ENCODE results near the gene LRPPRC. TPM values are rescaled to one million over a fixed set of nuclear protein-coding genes. Genes with fewer than 3 reads are reported as not detected.

Gene LRPPRC
- total and polyA plus RNA-seq, 2 experiments from 2014 or later: 39.5 to 71.9 TPM

DNA sequence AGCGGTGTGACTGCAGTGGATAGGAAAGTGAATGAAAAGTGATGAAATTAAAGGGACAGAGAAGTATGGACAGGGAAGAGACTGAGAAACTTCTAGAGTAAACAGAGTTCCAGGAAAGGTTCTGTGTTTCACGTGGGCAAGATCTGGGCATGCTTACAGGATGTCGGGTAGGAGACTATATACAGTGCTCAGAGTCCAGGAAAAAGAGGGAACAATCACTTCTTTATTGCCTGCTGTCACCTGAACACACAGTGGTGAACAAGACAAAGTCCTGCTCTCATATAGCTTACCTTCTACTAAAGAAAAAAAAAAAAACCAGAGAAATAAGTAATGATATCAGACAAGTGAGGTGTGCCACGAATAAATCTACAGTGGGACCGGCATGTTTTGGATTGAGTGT lies 2.4 kb downstream of the LRPPRC start:
- Histone ChIP-seq H3K9me3 (ENCODE audit: low read depth) (no peaks in the 10 kb centered on the region), H3K36me3 (peaks cover 3% of the 10 kb centered on the region), H3K27me3 (no peaks in the 10 kb centered on the region), H3K27ac (no peak overlapping the region), H3K4me3 (no peak overlapping the region), H3K4me1 (ENCODE audit: low read depth) (peaks cover 9% of the 10 kb centered on the region)
- DNase-seq (ENCODE audit: low read depth in 1 of 2, low spot score in 1 of 2): no peak
- TF ChIP-seq, protein P1, sequence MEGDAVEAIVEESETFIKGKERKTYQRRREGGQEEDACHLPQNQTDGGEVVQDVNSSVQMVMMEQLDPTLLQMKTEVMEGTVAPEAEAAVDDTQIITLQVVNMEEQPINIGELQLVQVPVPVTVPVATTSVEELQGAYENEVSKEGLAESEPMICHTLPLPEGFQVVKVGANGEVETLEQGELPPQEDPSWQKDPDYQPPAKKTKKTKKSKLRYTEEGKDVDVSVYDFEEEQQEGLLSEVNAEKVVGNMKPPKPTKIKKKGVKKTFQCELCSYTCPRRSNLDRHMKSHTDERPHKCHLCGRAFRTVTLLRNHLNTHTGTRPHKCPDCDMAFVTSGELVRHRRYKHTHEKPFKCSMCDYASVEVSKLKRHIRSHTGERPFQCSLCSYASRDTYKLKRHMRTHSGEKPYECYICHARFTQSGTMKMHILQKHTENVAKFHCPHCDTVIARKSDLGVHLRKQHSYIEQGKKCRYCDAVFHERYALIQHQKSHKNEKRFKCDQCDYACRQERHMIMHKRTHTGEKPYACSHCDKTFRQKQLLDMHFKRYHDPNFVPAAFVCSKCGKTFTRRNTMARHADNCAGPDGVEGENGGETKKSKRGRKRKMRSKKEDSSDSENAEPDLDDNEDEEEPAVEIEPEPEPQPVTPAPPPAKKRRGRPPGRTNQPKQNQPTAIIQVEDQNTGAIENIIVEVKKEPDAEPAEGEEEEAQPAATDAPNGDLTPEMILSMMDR (IDR thresholded peaks at IDR 0.05; ENCODE audit: low read depth, low read length): no peak

DNA sequence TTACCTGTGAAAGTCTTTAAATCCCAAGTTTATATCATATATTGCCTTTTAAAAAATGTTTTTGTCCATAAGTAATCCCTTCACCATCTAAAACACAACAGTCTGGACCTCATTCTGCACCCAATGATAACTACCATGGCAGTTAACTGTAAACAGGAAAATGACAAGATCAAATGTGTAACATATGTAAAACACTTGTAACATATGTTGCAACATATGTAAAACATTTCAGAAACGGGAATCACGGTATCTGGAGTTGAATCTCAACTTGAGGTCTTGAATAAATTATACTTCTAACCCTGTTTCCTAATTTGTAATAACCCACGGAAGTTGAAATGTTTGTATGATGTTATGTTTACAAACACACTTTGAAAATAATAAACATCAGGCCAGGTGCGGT lies 6.2 kb downstream of the LRPPRC start:
- no peaks in the 10 kb centered on the region for H3K9me3 ChIP-seq (ENCODE audit: low read depth)
- TF ChIP-seq, protein P1 (IDR thresholded peaks at IDR 0.05; ENCODE audit: low read depth, low read length): no peak
- H3K27ac ChIP-seq: no peak overlapping the region
- peaks cover 6% of the 10 kb centered on the region for H3K4me1 ChIP-seq (ENCODE audit: low read depth)
- H3K36me3 ChIP-seq: peaks cover 3% of the 10 kb centered on the region
- H3K27me3 ChIP-seq: no peaks in the 10 kb centered on the region
- no peak overlapping the region for H3K4me3 ChIP-seq
- DNase-seq (ENCODE audit: low read depth in 1 of 2, low spot score in 1 of 2): no peak

DNA sequence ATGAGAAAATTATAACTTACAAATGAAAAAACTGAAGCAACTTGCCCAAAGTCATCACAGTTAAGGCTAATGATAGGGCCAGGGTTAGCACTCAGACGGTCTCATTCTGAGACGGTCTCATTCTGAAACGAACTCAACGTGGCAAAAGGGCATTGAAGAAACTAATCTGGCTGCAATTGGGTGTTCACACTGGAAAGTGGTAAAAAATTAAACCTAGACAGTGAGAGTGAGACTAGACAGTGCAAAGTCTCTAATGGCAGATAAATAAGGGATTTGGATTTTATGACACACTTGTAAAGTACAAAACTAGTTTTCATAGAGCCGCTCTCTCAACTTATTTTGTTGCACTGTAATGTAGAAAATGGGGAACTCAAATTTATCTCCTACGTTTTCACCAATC lies 9.2 kb downstream of the LRPPRC start:
- Histone ChIP-seq H3K27me3 (no peaks in the 10 kb centered on the region), H3K27ac (no peak overlapping the region), H3K4me3 (no peak overlapping the region), H3K4me1 (ENCODE audit: low read depth) (no peaks in the 10 kb centered on the region), H3K36me3 (no peaks in the 10 kb centered on the region), H3K9me3 (ENCODE audit: low read depth) (no peaks in the 10 kb centered on the region)
- DNase-seq (ENCODE audit: low read depth in 1 of 2, low spot score in 1 of 2): no peak
- TF ChIP-seq, protein P1 (IDR thresholded peaks at IDR 0.05; ENCODE audit: low read depth, low read length): no peak

DNA sequence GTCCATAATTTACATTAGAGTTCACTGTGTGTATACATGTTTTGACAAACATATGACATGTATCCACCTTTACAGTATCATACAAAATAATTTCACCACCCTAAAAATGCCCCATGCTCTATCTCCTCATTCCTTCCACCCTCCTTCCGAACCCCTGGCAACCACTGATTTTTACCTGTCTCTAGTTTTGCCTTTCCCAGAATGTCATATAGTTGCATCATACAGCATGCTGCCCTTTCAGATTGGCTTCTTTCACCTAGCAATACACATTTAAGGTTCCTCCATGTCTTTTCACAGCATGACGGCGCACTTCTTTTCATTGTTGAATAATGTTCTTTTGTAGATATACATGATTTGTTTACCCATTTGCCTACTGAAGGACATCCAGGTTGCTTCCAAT lies 10.4 kb downstream of the LRPPRC start:
- Histone ChIP-seq H3K4me3 (no peak overlapping the region), H3K9me3 (ENCODE audit: low read depth) (no peaks in the 10 kb centered on the region), H3K4me1 (ENCODE audit: low read depth) (no peaks in the 10 kb centered on the region), H3K27ac (no peak overlapping the region), H3K36me3 (peaks cover 10% of the 10 kb centered on the region), H3K27me3 (no peaks in the 10 kb centered on the region)
- no peak for DNase-seq (ENCODE audit: low read depth in 1 of 2, low spot score in 1 of 2)
- TF ChIP-seq, protein P1 (IDR thresholded peaks at IDR 0.05; ENCODE audit: low read depth, low read length): no peak

- H3K36me3 ChIP-seq: peaks cover 13% of the 10 kb centered on the region
- TF ChIP-seq, protein P1 (IDR thresholded peaks at IDR 0.05; ENCODE audit: low read depth, low read length): no peak
- no peak for DNase-seq (ENCODE audit: low read depth in 1 of 2, low spot score in 1 of 2)
- H3K4me1 ChIP-seq (ENCODE audit: low read depth): no peaks in the 10 kb centered on the region
- no peaks in the 10 kb centered on the region for H3K27me3 ChIP-seq
- no peak overlapping the region for H3K27ac ChIP-seq
- no peak overlapping the region for H3K4me3 ChIP-seq
- H3K9me3 ChIP-seq (ENCODE audit: low read depth): no peaks in the 10 kb centered on the region
These were observed 11.3 kb downstream of the LRPPRC start for GRCh38 chr2:43984533-43984932.

DNA sequence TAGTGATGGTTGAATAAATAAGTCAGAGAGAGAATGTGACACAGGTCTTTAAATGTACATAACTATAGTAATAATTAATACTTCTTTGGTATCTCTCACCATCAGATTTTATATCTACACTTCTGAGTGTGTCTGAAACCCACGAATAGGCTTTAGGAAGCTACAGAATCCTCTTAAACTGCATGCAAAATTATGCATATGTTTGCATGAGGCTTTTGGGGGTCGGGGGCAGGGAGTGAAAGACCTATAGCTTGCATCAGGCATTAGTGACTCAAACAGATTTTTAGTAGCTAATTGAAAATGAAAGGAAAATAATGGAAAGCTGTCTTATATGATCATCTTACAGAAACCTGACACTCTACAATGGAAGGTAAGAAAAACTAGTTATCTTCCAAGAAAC lies 14.9 kb downstream of the LRPPRC start:
- TF ChIP-seq, protein P1 (IDR thresholded peaks at IDR 0.05; ENCODE audit: low read depth, low read length): no peak
- Histone ChIP-seq H3K4me3 (no peak overlapping the region), H3K27me3 (no peaks in the 10 kb centered on the region), H3K36me3 (peaks cover 31% of the 10 kb centered on the region), H3K27ac (no peak overlapping the region), H3K9me3 (ENCODE audit: low read depth) (no peaks in the 10 kb centered on the region), H3K4me1 (ENCODE audit: low read depth) (no peaks in the 10 kb centered on the region)
- DNase-seq (ENCODE audit: low read depth in 1 of 2, low spot score in 1 of 2): no peak

Measured in cardiac muscle cell (in vitro differentiated cells and primary cell).